ENCODE measurements around the gene ZNF775.

The ZNF775 gene

GRCh38 chr7:150412518-150413488, 33.7 kb downstream of the ZNF775 start:
- no peak for DNase-seq (ENCODE audit: low read depth)

DNA sequence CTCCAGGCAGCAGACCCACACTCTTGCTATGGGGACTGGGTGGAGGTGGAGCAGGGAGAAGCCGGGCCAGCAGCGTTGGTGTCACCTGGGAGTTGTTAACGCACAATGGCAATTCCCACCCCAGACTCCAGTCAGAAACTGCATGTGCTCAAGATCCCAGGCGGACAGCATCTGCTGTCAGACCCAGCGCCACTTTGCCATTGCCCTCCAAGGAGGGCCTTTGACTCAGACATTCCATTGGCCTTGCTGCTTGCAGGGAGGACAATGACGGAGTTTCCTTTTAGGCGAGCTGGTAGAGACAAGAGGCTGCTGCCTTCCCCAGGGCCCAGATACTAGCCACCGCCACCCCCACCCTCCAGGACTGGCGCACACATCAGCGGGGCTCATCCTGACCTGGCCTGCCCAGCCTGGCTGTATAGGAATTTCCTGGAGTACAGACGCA, 34.5 kb downstream of the ZNF775 start:
- no peak for DNase-seq (ENCODE audit: low read depth)

GRCh38 chr7:150415161-150416153, 36.3 kb downstream of the ZNF775 start:
- DNase-seq (ENCODE audit: low read depth): no peak

DNA sequence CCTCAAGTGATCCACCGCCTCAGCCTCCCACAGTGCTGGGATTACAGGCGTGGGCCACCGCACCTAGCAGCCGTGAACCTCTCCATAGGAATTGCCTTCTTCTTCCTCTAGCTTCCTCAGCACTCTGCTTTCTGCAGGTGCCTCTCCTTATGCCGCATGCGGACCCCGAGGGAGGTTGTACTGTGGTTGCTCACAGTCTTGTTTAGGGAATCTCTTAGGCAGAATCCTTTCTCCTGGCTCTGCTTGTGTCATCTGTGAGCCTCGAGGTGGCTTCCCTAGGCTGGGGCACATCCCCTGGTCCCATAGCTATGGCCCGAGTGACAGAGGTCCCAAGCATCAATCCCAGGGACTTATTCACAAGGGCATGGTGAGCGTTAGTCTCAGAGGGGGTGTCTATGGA, 38.1 kb downstream of the ZNF775 start:
- DNase-seq (ENCODE audit: low read depth): no peak

DNA sequence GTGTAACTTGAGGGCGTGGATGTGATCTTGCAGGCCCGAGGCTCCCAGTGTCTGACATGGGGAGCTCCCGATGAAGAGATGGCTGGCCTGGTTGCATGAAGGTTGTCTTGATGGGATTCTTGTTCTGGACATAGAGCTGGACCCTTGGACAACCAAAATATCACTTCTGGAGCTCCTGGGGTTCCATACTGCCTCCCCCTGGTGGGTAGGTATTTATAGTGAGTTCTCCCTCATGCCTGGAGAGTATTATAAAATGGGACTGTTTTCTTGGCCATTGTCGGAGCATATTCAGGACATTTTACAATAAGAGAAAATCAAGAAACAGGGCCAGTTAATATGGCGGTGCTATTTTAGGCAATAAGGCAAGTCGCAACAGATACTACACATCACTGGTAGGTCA, 38.7 kb downstream of the ZNF775 start:
- no peak for DNase-seq (ENCODE audit: low read depth)

DNA sequence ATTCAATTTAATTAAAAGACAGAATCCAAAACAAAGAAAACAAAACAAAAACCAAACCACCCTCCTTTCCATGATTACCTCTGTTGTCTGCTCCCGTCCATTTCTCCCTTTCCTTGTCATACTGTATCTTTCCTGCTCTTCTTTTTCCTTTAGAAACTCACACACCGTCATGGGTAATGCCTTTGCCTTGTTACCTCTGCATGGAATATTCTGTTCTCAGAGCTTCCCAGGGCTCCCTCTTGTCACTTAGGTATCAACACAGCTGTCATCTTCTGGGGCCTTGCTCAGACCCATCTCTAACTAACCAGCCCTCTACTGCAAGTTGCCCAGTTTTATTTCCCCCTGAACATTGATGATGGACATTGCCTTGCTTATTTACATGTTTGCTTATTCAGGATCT, 41.1 kb downstream of the ZNF775 start:
- no peak for DNase-seq (ENCODE audit: low read depth)

- peak; percentile 48 for DNase-seq (ENCODE audit: low read depth)
Observed at GRCh38 chr7:150420987-150421674, 42.0 kb downstream of the ZNF775 start.

GRCh38 chr7:150421831-150422230, 42.7 kb downstream of the ZNF775 start:
- DNase-seq (ENCODE audit: low read depth): no peak

DNA sequence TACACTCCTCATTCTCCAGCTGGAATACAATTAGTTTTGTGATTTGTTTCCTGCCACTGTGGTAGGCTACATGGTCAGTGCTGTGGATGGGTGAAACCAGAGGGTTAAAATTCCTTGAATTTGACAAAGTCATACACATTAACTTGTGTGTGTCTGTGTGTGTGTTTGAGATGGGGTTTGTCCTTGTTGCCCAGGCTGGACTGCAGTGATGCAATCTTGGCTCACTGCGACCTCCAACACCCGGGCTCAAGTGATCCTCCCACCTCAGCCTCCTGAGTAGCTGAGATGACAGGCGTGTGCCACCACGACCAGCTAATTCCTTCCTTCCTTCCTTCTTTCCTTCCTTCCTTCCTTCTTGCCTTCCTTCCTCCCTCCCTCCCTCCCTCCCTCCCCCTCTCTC, 46.5 kb downstream of the ZNF775 start:
- no peak for DNase-seq (ENCODE audit: low read depth)

- DNase-seq (ENCODE audit: low read depth): no peak
Observed at GRCh38 chr7:150428671-150429451, 49.7 kb downstream of the ZNF775 start.

- DNase-seq (ENCODE audit: low read depth): no peak
Observed at GRCh38 chr7:150429699-150430098, 50.6 kb downstream of the ZNF775 start.

- no peak for DNase-seq (ENCODE audit: low read depth)
Observed at GRCh38 chr7:150430465-150431085, 51.4 kb downstream of the ZNF775 start.

DNA sequence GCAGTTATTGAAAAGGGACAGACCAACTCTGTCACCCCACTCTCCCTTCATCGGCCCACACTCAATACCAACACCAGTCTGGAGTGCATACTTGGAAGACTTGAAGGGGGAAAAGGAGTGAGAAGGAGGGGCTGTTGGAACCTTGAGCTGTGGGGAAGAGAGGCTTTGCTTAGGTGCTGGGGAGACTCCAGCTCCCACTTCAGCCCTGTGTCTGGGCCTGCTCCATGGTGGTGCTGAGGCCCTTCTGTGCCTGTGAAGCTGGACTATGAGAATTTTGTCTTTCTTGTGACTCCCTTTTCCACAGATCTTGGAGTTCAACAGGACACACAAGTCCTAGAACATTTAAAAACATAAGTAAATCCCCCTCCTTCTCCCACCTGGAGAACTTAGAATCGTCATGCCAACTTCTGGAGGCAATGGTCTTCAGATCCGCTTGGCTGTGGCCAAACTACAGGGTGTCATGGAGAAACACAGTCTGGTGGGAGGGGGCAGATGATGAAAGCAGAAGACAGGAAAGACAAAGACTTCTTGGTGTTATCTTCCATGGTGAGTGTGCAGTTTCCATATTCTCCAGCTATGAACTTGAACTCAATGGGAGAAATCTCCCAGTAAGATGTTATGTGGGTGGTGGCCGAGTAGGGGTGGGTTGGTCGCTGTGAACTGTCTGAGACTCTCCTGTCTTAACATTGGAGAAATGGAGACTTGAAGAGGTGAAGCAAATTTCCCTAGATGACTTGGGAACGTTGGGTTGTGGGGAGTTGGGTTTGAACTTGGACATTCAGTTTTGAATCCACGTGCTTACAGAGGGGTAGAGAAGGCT, 52.9 kb downstream of the ZNF775 start:
- DNase-seq (ENCODE audit: low read depth): no peak

DNA sequence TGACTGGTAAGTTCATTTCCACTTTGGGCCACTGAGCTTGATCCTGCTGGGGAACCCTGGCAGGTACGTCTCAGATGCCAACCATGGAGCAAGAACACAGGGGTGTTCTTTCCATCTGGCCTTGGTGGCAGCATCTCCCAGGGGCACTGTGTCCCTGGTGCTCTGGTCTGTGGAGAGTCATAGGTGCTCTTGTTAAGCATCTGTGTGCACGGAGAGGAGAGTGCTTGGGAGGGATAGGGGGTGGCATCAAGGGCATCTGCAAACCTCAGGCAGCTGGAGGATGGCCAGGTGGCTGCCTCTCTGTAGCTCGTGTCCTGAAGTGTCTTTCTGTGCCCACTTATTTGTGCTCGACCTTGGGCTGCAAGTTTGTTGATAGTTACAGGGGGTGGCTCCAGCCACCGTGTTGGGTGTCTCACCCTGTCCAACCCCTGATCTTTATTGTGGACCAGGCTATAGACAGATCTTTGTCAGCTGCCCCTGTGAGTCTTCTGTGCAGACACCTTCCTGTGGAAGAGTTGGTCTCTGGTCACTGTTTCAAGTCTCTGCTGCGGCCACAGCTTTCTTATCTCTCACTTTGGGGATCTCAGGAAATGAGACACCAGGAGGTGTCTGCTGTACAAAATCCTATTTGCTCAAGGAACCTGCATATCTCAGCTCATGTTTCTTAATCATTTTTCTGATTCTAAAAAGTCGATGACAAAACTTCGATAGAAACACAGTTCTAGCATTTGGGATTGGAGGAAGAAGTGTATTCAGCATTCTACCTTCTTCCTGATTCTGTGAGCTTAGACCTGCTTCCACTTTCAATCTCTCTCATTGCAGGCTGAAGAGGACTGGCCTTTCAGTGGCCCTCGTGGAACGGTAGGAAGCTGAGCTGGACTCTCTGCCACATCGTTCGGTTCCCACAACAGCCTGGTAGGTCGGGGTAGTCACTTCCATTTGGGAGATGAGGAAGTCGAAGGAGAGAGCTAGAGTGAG, 54.1 kb downstream of the ZNF775 start:
- DNase-seq (ENCODE audit: low read depth): no peak

DNA sequence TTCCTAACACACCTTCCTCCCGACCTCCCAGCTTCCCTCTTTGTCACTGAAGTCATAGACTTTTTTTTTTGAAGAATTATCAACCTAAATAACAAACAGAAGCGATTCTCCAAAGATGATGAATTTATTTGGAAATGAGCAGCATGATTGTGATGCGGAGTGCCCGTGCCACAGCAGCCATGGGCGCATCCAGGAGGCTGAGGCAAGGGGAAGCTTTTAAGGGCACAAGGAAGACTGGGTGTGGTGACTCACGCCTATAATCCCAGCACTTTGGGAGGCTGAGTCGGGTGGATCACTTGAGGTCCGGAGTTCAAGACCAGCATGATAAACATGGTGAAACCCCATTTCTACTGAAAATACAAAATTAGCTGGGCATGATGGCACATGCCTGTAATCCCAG, 55.1 kb downstream of the ZNF775 start:
- no peak for DNase-seq (ENCODE audit: low read depth)

GRCh38 chr7:150435047-150435389, 55.9 kb downstream of the ZNF775 start:
- DNase-seq (ENCODE audit: low read depth): no peak

- DNase-seq (ENCODE audit: low read depth): no peak
Observed at GRCh38 chr7:150435390-150436073, 56.4 kb downstream of the ZNF775 start.

DNA sequence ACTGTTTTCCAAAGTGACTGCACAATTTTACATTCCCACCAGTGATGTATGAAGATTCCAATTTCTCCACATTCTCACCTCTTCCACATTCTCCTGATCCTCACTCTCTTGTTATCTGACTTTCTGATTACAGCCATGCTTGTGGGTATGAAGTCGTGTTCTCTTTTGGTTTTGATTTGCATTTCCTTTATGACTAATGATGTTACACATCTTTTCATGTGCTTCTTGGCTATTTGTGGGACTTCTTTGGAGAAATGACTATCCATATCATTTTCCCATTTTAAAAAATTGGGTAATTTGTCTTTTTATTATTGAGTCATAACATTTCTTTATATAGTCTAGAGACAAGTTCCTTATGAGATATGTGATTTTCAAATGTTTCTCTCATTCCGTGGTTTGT, 60.8 kb downstream of the ZNF775 start:
- DNase-seq (ENCODE audit: low read depth): no peak

Measured in fibroblast of the conjunctiva (primary cell).